AG09309 (cell line): ENCODE data around the gene NAT16.

Experiments
- DNase-seq: peaks from one replicate; pipeline ENCODE4 v3.0.0-alpha.2; 2010; ENCODE audit warnings: low read depth
- H3K4me3 ChIP-seq: 2 replicates; pipeline ENCODE4 v1.5.1; 2011; ENCODE audit warnings: mild to moderate bottlenecking, low read depth, low read length, moderate library complexity; ENCODE audit not compliant: control insufficient read depth
- CTCF ChIP-seq: IDR thresholded peaks from 2 replicates; pipeline ENCODE4 v1.5.1; 2011; ENCODE audit warnings: mild to moderate bottlenecking, low read depth, low read length, inconsistent platforms; ENCODE audit not compliant: insufficient read depth, control insufficient read depth; ENCODE audit errors: missing control alignments

The NAT16 gene

DNA sequence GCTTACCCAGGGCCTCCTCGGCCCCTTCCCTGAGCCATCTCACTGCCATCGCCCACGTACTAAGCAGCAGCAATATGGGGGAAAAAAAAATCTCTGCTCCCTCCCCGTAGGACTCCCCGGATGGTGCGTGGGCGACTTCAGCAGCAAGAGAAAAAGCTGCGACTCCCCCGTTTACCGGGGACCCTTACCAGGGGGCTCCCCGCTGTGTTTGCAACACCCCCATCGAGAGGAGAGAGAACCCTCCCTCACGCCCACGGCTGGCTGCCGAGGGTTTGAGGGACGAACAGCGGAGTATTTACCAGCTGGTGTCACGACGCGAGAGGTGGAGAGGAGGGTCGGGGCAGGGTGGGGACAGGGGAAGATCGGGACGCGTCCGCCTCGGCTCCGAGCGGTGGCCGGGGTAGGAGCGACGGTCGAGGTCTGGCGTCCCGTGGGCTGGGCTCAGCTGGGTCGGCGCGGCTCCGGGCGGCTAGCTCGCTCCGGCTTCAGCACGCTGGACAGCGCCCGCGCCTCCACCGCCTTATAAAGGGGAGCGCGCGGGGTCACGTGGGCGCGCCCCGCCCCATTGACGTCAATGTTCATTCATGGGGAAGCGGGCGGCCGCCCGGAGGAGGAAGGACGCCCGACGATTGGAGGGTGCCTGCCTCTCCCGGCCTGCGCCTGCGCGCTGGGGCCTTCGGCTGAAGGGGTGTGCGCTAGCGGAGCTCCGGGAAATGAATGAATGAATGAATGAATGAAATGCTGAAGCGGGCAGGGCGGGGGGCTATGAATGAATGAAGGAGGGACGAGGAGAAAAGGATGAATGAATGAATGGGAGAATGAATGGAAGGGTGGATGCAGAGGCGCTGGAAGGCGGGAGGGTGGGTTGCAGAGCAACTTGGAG is 14.8 kb downstream of the NAT16 start, which contains the start of gene VGF:
Gene VGF, minus strand, starts transcription at position 495 of the 883 bp plus-strand sequence. CDS start 726 bp downstream, outside the sequence.
- TF ChIP-seq CTCF = no peak
- peak within 1 kb of the TSS; percentile 12 for H3K4me3 ChIP-seq
- peak; percentile 47 for DNase-seq

DNA sequence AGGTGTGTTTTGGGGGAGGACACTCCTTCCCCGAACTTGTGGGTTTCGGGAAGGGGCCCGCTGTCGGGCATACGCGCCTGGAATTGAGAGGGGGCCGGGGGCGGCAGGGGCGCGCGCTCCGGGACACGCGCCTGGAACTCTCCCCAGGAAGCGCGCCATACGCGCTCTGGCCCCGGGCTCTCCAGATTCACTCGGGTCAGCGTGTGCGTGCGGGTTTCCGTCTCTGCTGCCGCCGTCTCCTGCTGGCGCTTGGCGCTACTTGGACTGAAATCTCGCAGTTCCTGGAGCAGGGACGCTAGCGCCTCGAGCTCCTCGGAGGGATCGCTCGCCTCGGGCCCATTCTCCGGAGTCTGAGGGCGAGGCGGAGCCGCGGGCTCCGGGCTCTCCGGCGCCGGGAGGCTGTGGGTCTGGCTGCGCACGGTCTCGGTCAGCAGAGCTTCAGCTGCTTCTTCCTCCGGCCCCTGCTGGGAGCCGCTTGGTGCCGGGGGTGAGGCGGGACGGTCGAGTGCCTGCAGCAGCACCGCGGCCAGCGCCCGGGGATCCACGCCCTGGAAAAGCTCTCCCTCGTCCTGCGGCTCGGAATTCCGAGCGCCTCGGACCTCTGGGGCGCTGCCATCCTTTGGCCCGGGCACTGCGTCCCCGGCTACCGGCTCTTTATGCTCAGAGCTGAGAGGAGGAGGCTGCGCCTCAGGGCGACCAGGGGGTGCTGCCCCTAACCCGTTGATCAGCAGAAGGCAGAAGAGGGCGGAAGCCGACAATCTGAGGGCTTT is 15.8 kb downstream of the NAT16 start:
- H3K4me3 ChIP-seq = no peak overlapping the region
- DNase-seq = no peak
- TF ChIP-seq CTCF = no peak

DNA sequence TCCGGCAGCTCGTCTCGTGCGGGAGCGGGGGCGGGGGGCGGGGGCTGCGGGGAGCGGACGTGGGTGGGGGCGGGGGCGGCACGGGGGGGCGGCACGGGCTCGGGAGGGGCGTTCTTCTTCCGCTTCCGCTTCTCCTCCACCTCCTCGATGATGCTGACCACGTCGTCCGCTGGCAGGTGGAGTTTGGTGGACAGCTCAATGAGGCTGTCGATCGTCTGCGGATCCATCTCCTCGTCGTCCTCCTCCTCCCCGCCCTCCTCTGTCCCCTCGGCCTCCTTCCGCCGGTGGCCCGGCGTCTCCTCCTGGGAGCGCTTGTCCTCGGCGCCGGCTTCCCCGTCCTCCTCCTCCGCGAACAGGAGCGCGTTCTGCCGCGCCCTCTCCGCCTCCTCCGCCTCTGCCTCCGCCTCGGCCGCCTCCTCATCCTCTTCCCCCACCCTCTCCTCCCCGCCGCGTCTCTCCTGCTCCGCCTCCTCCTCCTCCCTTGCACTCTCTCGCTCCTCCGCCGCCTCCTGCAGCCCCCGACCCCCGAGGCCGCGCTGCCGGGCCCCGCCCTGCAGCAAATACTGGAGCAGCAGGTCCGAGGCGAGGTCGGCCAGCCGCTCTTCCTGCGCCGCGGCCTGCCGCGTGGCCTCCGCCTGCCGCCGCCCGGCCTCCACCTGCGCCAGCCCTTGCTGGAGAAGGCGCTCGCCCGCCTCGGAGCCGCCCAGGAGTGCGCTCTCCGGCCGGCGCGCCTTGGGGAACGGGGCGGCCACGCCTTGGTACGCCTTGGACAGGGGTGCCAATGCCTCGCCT is 16.6 kb downstream of the NAT16 start:
- H3K4me3 ChIP-seq = peak overlapping the region; percentile 42
- DNase-seq = no peak
- TF ChIP-seq CTCF = no peak

GRCh38 chr7:101162551-101163278 is 17.4 kb downstream of the NAT16 start:
- no peak for TF ChIP-seq CTCF
- H3K4me3 ChIP-seq = peak overlapping the region; percentile 19
- no peak for DNase-seq

- no peak for DNase-seq
- H3K4me3 ChIP-seq = no peak overlapping the region
- TF ChIP-seq CTCF = no peak
Observed at GRCh38 chr7:101161692-101162471, 18.2 kb downstream of the NAT16 start.

GRCh38 chr7:101160910-101161309 is 19.2 kb downstream of the NAT16 start:
- TF ChIP-seq CTCF = no peak
- no peak for DNase-seq
- no peak overlapping the region for H3K4me3 ChIP-seq
